CD4-positive, alpha-beta T cell treated with Interleukin-6 at 100 ng/mL for 8 hours (primary cell): ENCODE data around the gene CST5.
"Not testable (repeated sequence)": the region's sequence is repeated elsewhere in the genome, so short reads cannot be mapped to it uniquely, and the experiment has no call there.

ENCODE experiments used
- DNase-seq: peaks from one replicate; pipeline ENCODE4 v3.0.0-alpha.2; 2020; ENCODE audit warnings: mixed read lengths, low spot score

Gene CST5

DNA sequence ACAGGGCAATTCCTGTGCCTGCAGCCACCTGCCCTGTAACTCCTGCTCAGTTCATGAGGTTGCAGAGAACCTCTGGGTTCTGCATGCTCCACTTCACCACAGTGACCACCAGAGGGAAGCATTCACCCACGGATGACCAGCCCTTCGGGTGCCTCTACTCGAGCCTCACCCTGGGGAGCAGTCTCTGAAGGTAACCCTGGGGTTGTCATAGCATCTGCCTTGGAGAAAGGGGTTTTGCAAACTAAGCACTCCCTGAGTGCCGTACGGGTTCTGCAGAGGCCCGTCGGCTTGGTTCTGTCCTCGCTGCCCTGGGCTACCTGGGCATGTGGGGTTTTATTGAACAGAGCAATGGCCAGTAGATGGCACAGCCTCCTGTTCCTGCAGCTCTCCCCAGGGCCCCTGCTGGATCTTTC is 10.2 kb upstream of the CST5 start:
- peak; percentile 49 for DNase-seq

DNA sequence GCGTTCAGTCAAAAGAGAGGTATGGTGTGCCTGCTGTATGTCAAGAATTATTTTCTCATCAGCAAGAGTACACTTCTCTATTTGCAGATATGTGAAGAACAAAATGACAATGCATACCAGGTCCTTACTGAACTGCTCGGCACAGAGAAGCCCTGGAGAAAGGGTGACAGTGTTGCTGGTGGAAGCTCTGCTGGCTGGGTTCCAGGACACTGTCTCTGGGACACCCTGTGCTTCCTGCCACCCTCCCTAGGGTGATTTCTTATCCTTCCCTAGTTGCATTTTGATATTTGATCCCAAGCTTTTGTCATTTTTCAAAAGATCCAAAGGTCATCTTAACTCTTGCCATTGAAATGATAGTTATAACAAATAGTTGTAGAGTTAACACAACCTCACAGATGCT is 8.3 kb upstream of the CST5 start:
- DNase-seq, result no peak

GRCh38 chr20:23884771-23885162 is 5.2 kb upstream of the CST5 start:
- no peak for DNase-seq

DNA sequence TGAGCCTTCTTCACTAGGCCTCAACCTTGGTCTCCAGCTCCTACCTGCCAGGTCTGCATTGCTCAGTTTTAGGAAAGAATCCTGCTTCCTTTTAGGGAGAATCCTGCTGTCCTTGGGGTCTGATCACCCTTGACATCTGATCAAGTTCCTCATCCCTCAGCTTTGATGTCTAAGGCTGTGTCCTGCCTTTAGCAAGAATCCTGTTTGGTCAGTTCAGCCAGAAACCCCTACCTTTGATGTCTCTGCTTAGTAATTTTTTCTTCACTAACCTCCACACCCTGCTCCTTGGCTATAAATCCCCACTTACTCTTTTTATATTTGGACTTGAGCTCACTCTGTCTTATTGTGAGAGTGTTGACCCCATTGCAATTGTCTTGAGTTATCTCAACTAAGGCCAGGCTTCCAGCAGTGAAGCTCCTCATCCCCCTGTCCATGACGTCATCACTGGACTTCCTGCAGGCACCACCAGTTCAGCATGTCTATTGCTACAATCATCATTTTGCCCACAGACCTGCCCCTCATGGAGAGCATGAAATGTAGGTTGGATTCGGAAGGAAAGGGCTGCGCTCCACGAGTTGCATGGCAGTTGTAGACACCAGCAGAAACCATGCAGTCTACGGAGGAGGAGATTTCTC is 4.7 kb upstream of the CST5 start:
- no peak for DNase-seq

- DNase-seq, result no peak
Observed at GRCh38 chr20:23881371-23881770, 1.8 kb upstream of the CST5 start.

DNA sequence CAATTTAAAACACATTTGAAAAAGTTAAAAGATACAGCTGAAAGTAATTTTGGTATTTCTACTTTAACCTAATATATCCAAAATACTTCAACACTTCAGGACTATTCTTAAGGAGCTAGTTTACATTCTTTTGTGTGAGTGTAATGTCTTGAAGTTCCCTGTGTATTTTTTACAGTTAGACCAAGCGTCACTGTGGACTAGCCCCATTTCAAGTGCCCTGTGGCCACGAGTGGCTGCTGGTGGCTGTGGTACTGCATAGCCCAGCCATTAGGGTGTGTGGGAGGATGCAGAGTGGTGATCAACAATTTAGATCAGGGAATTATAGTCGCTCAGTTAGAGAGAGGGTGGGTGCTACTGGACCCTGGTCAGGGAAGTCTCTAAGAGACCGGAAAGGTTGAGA is 869 bp upstream of the CST5 start:
- no peak for DNase-seq

DNA sequence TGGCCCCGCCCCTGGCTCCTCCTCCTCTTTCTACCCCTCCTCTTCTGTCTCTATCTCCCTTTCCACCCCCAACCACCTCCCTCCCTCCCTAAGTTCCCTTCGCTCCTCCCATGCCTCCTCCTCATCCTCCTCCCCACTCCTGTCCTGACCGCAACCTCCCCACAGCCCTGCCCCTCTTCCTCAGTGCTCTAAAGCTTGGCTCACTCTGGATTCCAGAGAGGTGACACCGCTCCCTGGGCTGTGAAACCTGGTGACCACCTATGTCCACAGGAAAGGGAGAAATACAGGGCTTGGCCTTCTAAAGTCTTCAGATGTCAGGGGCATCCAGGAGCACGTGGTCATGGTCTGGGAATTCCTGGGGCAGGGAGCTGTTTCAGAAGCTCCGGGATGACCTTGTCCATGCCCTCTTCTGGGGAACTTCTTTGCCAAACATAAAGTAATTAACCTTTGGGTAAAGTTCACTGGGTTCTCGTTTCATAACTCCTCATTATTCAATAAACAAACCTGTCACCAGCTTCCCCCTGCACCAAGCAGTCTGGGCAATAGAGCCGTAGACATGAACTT is 345 bp upstream of the CST5 start:
- no peak for DNase-seq

DNA sequence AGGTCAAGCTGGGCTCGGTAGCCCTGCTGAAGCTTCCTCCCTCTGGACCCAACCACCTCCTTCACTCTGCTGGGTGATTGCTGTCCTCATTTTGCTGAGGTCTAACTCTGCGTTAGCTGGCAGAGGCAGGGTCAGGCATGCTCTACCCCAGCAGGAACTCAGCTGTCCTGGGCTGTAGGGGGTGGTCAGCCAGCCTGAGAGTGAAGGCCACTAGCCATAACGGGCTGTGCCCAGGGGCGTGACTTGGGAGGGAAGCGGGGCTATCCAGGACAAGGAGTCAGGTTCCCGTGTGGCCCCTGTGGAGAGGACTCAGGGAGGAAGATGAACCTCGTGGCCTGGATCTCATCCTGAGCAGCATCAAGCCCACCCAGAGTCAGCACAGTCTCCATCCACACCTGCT is 761 bp downstream of the CST5 start:
- DNase-seq, result no peak

DNA sequence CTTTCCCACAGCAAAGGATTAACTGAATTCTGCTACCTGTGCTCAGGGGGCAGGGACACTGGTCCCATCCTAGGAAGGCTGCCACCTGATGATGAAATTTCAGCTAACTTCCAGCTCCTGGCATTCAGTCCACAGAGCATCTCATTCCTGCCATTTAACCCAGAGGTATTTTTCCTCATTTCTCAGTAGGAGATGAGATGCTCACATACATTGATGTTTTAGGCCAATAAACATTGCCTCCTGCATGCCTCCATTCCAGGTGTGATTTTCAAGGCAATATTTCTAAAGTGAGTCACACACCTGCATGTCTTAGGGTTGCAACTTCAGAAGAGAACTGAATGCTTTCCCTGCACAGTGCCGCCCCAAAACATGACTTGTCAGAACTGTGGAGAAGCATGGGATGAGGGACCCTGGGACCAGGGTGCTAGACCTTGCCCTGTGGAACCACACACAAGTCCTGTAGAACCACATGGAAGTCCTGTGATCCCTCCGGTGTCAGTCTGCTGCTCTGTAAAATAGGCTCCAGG is 1.5 kb downstream of the CST5 start:
- DNase-seq, result not testable (repeated sequence)

DNA sequence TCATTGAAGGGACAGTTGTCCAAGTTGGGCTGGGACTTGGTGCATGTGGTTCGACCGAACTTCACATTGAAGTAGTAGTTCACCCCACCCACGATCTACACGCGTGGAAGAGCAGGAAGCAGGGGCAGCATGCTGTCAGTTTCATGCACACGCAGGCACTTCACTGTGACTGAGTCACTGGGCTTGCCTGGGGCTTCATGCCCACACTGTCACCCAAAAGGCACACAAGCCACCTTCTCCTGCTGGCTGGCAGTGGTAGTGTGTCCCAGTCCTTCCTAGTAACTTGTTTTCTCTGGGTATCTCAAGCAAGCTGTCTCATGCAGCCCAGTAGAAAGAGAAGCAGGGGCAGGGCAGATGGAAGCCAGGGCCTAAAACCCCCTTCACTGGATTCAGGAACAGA is 2.0 kb downstream of the CST5 start:
- DNase-seq, result no peak

- no peak for DNase-seq
Observed at GRCh38 chr20:23875606-23876237, 3.8 kb downstream of the CST5 start.

GRCh38 chr20:23874747-23875146 is 4.8 kb downstream of the CST5 start:
- no peak for DNase-seq

DNA sequence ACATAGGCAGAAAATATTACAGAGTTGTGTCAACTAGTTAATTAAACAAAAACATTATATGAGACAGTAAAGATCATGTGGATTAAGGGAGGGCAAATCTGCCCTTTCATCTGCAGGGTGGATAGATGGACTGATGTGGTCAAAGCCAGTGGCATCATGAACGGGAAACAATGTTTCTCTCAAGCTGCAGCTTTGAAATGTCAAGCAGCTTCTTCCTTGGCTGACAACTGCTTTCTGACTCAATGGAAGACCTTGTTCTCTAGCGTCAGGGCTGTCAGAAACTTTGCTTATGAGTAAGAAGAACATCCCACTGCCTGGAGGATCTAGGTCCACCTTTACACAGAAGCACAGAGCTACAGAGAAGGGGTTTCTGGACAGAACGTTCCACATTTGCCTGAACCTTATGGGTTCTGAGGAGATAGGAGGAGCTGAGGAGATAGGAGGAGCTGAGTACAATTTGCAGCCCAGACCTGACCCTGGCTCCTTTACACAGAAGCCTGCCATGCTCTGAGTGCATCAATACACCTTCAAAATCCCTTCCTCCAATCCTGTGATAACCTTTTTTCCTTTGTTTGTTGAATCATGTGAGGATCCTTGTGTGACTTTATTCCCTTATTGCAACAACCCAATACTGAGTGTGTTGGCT is 6.1 kb downstream of the CST5 start:
- no peak for DNase-seq

DNA sequence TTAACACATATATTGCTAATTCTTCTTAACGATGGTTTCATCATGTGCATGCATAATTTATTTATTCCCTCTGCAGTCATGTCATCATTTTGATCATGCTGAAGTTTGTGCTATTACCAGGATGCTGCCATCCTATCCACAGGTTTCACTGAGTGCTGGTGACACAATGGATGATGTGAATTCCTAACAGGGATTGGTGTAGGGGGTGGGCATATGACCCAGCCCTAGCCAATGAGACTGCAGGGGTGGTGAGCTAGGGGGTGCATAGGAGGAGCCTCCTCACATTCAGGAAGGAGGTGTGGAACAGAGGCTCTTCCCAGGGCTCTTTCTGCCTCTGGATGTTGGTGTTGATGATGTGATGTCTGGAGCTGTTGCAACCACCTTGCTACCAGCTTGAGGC is 7.5 kb downstream of the CST5 start:
- no peak for DNase-seq

DNA sequence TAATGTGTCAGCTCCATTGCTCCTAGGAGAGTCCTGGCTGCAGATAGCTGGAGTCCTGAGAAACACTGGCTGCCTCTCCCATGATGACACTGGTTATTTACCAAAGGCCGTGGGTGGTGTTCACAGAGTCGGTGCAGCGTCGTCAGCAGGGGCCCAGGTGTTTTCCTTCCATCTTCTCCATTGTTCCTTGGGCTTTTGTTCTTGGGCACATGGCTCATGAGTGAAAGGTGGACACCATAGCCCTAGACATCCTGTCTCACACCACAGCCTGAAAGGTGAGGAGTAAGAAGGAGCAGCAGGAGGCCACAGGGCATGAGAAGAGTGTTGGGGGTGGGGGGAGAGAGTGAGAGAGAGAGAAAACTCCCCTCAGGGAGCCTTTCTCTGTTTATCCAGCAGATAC is 9.1 kb downstream of the CST5 start:
- no peak for DNase-seq

- DNase-seq, result no peak
Observed at GRCh38 chr20:23869520-23869919, 10.0 kb downstream of the CST5 start.

- DNase-seq, result no peak
Observed at GRCh38 chr20:23868321-23868720, 11.2 kb downstream of the CST5 start.

DNA sequence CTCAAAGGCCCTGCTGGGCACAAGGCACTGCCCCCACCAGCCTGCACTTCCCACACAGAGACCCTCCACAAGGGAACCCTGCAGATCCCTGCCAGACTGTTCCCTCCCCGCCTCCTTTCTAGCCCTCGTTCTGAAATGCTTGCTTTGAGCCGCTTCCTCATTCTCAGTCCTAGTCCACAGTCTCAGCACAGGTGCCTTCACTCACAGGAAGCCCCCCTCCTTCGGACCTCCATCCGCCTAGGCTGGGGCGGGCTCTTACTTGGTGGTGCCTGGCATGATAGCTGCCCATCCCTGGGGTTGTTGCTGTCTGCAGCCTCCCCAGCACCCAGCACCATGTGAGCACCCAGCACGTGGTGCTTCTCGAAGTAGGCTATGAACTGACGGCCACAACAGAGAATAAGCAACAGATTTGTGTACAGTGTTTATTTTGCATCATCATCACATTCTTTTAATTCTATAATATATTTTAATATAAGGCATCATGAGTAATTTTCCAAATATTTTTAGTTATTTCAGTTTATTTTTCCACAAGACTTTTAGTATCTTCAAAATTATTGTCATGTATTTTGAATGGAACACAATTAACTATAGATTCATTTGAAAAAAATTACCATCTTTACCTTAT is 12.3 kb downstream of the CST5 start:
- no peak for DNase-seq

DNA sequence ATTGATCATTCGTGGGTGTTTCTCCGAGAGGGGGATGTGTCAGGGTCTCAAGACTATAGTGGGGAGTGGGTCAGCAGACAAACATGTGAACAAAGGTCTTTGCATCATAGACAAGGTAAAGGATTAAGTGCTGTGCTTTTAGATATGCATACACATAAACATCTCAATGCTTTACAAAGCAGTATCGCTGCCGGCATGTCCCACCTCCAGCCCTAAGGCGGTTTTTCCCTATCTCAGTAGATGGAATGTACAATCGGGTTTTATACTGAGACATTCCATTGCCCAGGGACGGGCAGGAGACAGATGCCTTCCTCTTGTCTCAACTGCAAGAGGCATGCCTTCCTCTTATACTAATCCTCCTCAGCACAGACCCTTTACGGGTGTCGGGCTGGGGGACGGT is 18.8 kb downstream of the CST5 start:
- not testable (repeated sequence) for DNase-seq

DNA sequence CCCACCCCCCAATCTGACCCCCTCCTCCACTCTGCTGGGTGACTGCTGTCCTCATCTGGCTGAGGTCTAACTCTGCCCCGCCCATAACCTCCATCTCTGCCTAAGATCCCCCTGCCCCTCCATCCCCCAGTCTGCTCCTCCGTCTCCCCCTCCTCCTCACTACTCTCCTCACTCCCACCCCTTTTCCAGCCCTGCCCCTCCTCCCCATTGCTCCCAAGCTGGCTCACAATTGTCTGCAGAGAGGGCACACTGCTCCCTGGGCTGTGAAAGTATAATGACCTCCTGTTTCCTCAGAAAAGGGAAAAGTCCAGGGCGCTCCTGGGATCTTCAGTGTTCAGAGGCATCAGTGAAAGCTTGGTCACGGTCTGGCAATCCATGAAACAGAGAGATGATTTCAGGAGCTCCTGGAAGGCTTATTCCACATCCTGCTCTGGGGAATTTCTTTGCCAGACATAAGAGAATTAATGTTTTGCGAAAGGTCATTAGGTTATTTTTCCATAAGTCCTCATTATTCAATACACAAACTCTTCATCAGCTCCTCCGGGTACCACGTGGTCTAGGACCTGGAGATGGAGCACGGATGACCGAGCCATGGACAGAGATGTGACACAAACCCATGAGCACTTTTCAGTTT is 21.5 kb downstream of the CST5 start:
- DNase-seq, result no peak

DNA sequence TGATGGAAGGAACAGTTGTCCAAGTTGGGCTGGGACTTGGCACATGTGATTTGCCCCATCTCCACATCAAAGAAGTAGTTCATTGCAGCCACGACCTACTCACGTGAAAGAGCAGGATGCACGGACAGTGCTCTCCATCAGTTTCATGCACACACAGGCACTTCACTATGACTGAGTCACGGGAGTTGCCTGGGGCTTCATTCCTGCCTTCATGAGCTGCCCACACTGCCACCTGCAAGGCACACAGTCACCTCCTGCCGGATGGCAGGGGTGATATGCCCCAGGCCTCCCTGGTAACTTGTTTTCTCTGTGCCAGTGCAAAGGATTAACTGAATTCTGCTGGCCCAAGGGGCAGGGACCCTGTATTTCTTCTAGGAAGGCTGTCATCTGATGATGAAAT is 22.8 kb downstream of the CST5 start:
- no peak for DNase-seq

GRCh38 chr20:23856226-23856625 is 23.3 kb downstream of the CST5 start:
- DNase-seq, result no peak
